H9 (cell line): ENCODE data around the gene BOD1L1. TPM values are rescaled to one million over a fixed set of nuclear protein-coding genes. Genes with fewer than 3 reads are reported as not detected.

ENCODE experiments used
- DNase-seq: peaks from one replicate; pipeline ENCODE4 v3.0.0-alpha.2; 2017
- H2AFZ ChIP-seq: one replicate; pipeline ENCODE4 v1.6.1; 2013; ENCODE audit warnings: mild to moderate bottlenecking, low read length, control low read depth, moderate library complexity
- H2AK5ac ChIP-seq: 2 replicates; pipeline ENCODE4 v1.6.1; 2013; ENCODE audit warnings: low read length, control low read depth, mixed read lengths; ENCODE audit not compliant: insufficient read length
- H2BK120ac ChIP-seq: one replicate; pipeline ENCODE4 v1.6.1; 2013; ENCODE audit warnings: low read depth, mild to moderate bottlenecking, low read length, control low read depth, inconsistent platforms; ENCODE audit not compliant: poor library complexity, severe bottlenecking
- H2BK12ac ChIP-seq: 2 replicates; pipeline ENCODE4 v1.6.1; 2013; ENCODE audit warnings: low read length, control low read depth, mixed read lengths, low read depth; ENCODE audit not compliant: insufficient read length
- H2BK15ac ChIP-seq: 2 replicates; pipeline ENCODE4 v1.6.1; 2013; ENCODE audit warnings: low read depth, low read length, control low read depth
- H2BK20ac ChIP-seq: one replicate; pipeline ENCODE4 v1.6.1; 2013; ENCODE audit warnings: low read depth, mild to moderate bottlenecking, low read length, control low read depth, inconsistent platforms; ENCODE audit not compliant: poor library complexity, severe bottlenecking
- H2BK5ac ChIP-seq: 2 replicates; pipeline ENCODE4 v1.6.1; 2013; ENCODE audit warnings: low read length, control low read depth, mixed read lengths; ENCODE audit not compliant: insufficient read length
- H3K14ac ChIP-seq: 2 replicates; pipeline ENCODE4 v1.6.1; 2013; ENCODE audit warnings: low read length, control low read depth; ENCODE audit not compliant: insufficient read depth
- H3K18ac ChIP-seq: 2 replicates; pipeline ENCODE4 v1.6.1; 2013; ENCODE audit warnings: low read depth, mild to moderate bottlenecking, mixed read lengths, low read length, control low read depth; ENCODE audit not compliant: insufficient read length
- H3K23ac ChIP-seq: 2 replicates; pipeline ENCODE4 v1.6.1; 2013; ENCODE audit warnings: low read length, control low read depth, mixed read lengths, low read depth; ENCODE audit not compliant: insufficient read length
- H3K23me2 ChIP-seq: 2 replicates; pipeline ENCODE4 v1.6.1; 2013; ENCODE audit warnings: low read depth, mild to moderate bottlenecking, mixed read lengths, low read length, control low read depth; ENCODE audit not compliant: insufficient read length, poor library complexity, severe bottlenecking
- H3K27ac ChIP-seq: 2 replicates; pipeline ENCODE4 v1.5.1; 2013; ENCODE audit warnings: low read length, control low read depth, mixed read lengths, low read depth; ENCODE audit not compliant: insufficient read length
- H3K27me3 ChIP-seq: 2 replicates; pipeline ENCODE4 v1.6.1; 2013; ENCODE audit warnings: low read length, control low read depth, inconsistent platforms; ENCODE audit not compliant: insufficient read depth
- H3K4ac ChIP-seq: 2 replicates; pipeline ENCODE4 v1.6.1; 2013; ENCODE audit warnings: low read depth, mild to moderate bottlenecking, control low read depth, inconsistent platforms, low read length, moderate library complexity
- H3K4me1 ChIP-seq: 2 replicates; pipeline ENCODE4 v1.6.1; 2013; ENCODE audit warnings: low read length, control low read depth, inconsistent platforms; ENCODE audit not compliant: insufficient read depth
- H3K4me2 ChIP-seq: 2 replicates; pipeline ENCODE4 v1.6.1; 2013; ENCODE audit warnings: low read length, control low read depth, mixed read lengths; ENCODE audit not compliant: insufficient read length, insufficient read depth
- H3K56ac ChIP-seq: 2 replicates; pipeline ENCODE4 v1.6.1; 2013; ENCODE audit warnings: low read depth, mild to moderate bottlenecking, mixed read lengths, low read length, control low read depth; ENCODE audit not compliant: insufficient read length
- H3K79me1 ChIP-seq: 2 replicates; pipeline ENCODE4 v1.6.1; 2013; ENCODE audit warnings: low read depth, mild to moderate bottlenecking, moderate library complexity, low read length, control low read depth, inconsistent platforms; ENCODE audit not compliant: insufficient read depth, poor library complexity, severe bottlenecking
- H3K79me2 ChIP-seq: 2 replicates; pipeline ENCODE4 v1.6.1; 2013; ENCODE audit warnings: low read length, control low read depth, inconsistent platforms; ENCODE audit not compliant: insufficient read depth
- H3K9ac ChIP-seq: 2 replicates; pipeline ENCODE4 v1.6.1; 2013; ENCODE audit warnings: low read length, control low read depth, mixed read lengths; ENCODE audit not compliant: insufficient read length; ENCODE audit errors: extremely low read depth
- H3K9me3 ChIP-seq: one replicate; pipeline ENCODE4 v1.6.1; 2013; ENCODE audit warnings: low read depth, low read length, inconsistent platforms; ENCODE audit not compliant: control insufficient read depth
- H3T11ph ChIP-seq: one replicate; pipeline ENCODE4 v1.6.1; 2013; ENCODE audit warnings: mild to moderate bottlenecking, low read length, control low read depth, inconsistent platforms
- H4K20me1 ChIP-seq: one replicate; pipeline ENCODE4 v1.6.1; 2013; ENCODE audit not compliant: control insufficient read depth, insufficient read length, insufficient read depth
- H4K5ac ChIP-seq: 2 replicates; pipeline ENCODE4 v1.6.1; 2013; ENCODE audit warnings: low read depth, mild to moderate bottlenecking, mixed read lengths, low read length, control low read depth; ENCODE audit not compliant: insufficient read length
- H4K8ac ChIP-seq: replicated peaks from 2 replicates; pipeline ENCODE4 v1.6.1; 2013; ENCODE audit warnings: low read length, control low read depth, mixed read lengths, low read depth; ENCODE audit not compliant: insufficient read length
- H4K91ac ChIP-seq: 2 replicates; pipeline ENCODE4 v1.6.1; 2013; ENCODE audit warnings: low read depth, mild to moderate bottlenecking, moderate library complexity, mixed read lengths, low read length, control low read depth; ENCODE audit not compliant: insufficient read length
- H3K27ac Mint-ChIP-seq, 3 experiments: 2 replicates in 2 of 3; 3 replicates in 1 of 3; pipeline ENCODE4 v1.8.0; 2020 to 2021; ENCODE audit warnings: mixed read lengths in 3 of 3, mild to moderate bottlenecking in 1 of 3, moderate library complexity in 1 of 3
- H3K27me3 Mint-ChIP-seq: 2 replicates; pipeline ENCODE4 v1.8.0; 2021; ENCODE audit warnings: low read depth, mild to moderate bottlenecking, moderate library complexity, mixed read lengths
- H3K36me3 Mint-ChIP-seq, 3 experiments: 2 replicates in 2 of 3; 3 replicates in 1 of 3; pipeline ENCODE4 v1.8.0; 2020 to 2021; ENCODE audit warnings: low read depth in 3 of 3, mixed read lengths in 3 of 3; ENCODE audit not compliant: insufficient read depth in 1 of 3
- H3K4me1 Mint-ChIP-seq, 2 experiments: 2 replicates each; pipeline ENCODE4 v1.8.0; 2020; ENCODE audit warnings: mixed read lengths in 2 of 2
- H3K4me3 Mint-ChIP-seq, 2 experiments: 2 replicates in 1 of 2; 3 replicates in 1 of 2; pipeline ENCODE4 v1.8.0; 2020 to 2021; ENCODE audit warnings: mild to moderate bottlenecking in 2 of 2, mixed read lengths in 2 of 2, moderate library complexity in 1 of 2
- H3K9me3 Mint-ChIP-seq, 2 experiments: 2 replicates in 1 of 2; 3 replicates in 1 of 2; pipeline ENCODE4 v1.8.0; 2020; ENCODE audit warnings: mild to moderate bottlenecking in 2 of 2, mixed read lengths in 2 of 2, moderate library complexity in 1 of 2
- CTCF ChIP-seq: fragments of 200-600 bp; sonication (generic); conservative IDR thresholded peaks from 3 replicates; pipeline ENCODE4 v1.8.0; 2021; ENCODE audit warnings: antibody characterized with exemption, mild to moderate bottlenecking
- WGBS: extraction: QIAGEN DNeasy Blood & Tissue Kit; methylation state at CpG from one replicate; pipeline ENCODE4 v1.1.7; 2013; ENCODE audit warnings: missing lambda C conversion rate, low lambda C conversion rate, mixed read lengths; ENCODE audit not compliant: insufficient read length; ENCODE audit errors: extremely low coverage; 5-methylcytosine and 5-hydroxymethylcytosine counted together
- total RNA-seq: library from RNA; stranded (reverse); gene quantifications from 2 replicates; pipeline ENCODE4 v1.2.1, GENCODE V29; 2021

BOD1L1 gene
- total RNA-seq, 1 experiment from 2014 or later: 37.8 TPM

GRCh38 chr4:13642170-13642950 is 14.8 kb upstream of the BOD1L1 start:
- H3K9me3 ChIP-seq: no peaks in the 10 kb centered on the region
- no peak for TF ChIP-seq CTCF
- peaks cover 11% of the 10 kb centered on the region for H3K4me1 ChIP-seq
- no peaks in the 10 kb centered on the region for H3K79me1 ChIP-seq
- no peak overlapping the region for H3T11ph ChIP-seq
- H3K14ac ChIP-seq: no peak overlapping the region
- Mint-ChIP-seq H3K4me1 (peaks cover 41% of the 10 kb centered on the region in 2 experiments), H3K36me3 (no peaks in the 10 kb centered on the region), H3K4me3 (no peak overlapping the region), H3K27ac (peak overlapping the region in 1 of 3 experiments; percentile 56; a peak in 2 of 7 replicates), H3K27me3 (peaks cover 1% of the 10 kb centered on the region; the same call in 1 of the 2 replicates), H3K9me3 (no peaks in the 10 kb centered on the region)
- H3K9ac ChIP-seq: no peak overlapping the region
- H2BK5ac ChIP-seq: no peak overlapping the region
- H3K23ac ChIP-seq: no peak overlapping the region
- no peak overlapping the region for H2BK15ac ChIP-seq
- H2AFZ ChIP-seq: no peak overlapping the region
- H3K27ac ChIP-seq: no peak overlapping the region
- H3K56ac ChIP-seq: no peak overlapping the region
- no peak overlapping the region for H3K18ac ChIP-seq
- no peak overlapping the region for H4K8ac ChIP-seq
- H4K5ac ChIP-seq: no peak overlapping the region
- no peaks in the 10 kb centered on the region for H3K79me2 ChIP-seq
- WGBS: no CpG with 5 or more reads among the region's 2 CpGs
- no peaks in the 10 kb centered on the region for H3K27me3 ChIP-seq
- no peak overlapping the region for H3K4ac ChIP-seq
- no peak overlapping the region for H2BK120ac ChIP-seq
- H3K4me2 ChIP-seq: peak overlapping the region; percentile 24
- DNase-seq: no peak
- H3K23me2 ChIP-seq: no peaks in the 10 kb centered on the region
- no peak overlapping the region for H2BK12ac ChIP-seq
- no peak overlapping the region for H4K91ac ChIP-seq
- no peaks in the 10 kb centered on the region for H4K20me1 ChIP-seq
- H2AK5ac ChIP-seq: no peak overlapping the region
- no peak overlapping the region for H2BK20ac ChIP-seq
